ENCODE results near the gene TSPOAP1.

DNA sequence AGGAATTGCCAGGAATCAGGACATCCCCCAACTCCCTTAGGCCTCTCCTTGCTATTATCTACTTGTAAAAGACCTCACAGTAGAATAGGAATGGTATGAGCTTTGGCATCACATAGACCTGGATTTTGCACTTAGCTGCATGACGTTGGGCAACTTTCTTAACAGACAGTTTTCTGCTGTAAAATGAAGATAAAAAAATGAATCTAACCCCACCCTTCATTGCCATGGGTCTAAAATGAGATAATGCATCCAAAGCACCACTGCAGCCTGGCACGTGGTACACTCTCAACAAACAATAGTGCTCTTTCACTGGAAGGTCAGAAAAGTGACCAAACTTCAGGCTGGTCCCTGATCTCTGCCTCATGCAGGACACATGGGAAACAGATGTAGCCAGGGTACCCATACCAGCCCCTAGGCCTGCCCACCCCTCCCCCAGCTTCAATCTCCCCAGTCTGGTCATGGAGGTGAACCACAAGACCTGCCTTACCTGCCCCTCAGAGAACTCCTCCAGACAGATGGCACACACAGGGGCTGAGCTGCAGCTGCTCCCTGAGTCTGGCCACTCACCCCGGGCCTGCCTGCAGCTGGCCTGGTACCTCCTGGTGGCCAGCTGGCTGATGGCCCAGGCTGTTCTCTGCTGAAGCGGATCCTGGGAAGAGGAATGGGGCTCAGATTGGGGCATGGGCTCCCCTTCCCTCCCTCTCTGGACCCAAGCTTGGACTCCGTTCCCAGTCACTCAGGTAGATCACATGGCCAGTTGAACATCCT, 31.9 kb upstream of the TSPOAP1 start:
- TF ChIP-seq ZFP37 (CRISPR knock-in tag; IDR thresholded peaks at IDR 0.05; ENCODE audit: borderline replicate concordance) (no peak), ZBTB1 (CRISPR knock-in tag; IDR thresholded peaks at IDR 0.05; ENCODE audit: borderline replicate concordance) (no peak), PHF5A (CRISPR knock-in tag; IDR thresholded peaks at IDR 0.05; ENCODE audit: low read depth, unreplicated experiment) (no peak), ZNF552 (CRISPR knock-in tag; IDR thresholded peaks at IDR 0.05; ENCODE audit: borderline replicate concordance) (no peak), TAF1 (CRISPR knock-in tag; IDR thresholded peaks at IDR 0.05) (no peak), CEBPB (IDR thresholded peaks at IDR 0.05; ENCODE audit: borderline replicate concordance, low read depth, low read length) (no peak), ZNF143 (CRISPR knock-in tag; IDR thresholded peaks at IDR 0.05) (no peak), ELF4 (CRISPR knock-in tag; IDR thresholded peaks at IDR 0.05; ENCODE audit: borderline replicate concordance) (no peak), CC2D1A (CRISPR knock-in tag; IDR thresholded peaks at IDR 0.05) (no peak)

Measured in HepG2 (cell line).